Activated CD8-positive, alpha-beta T cell treated with anti-CD3 and anti-CD28 coated beads for 36 hours (primary cell): ENCODE measurements around the gene RBM45. TPM values are rescaled to one million over a fixed set of nuclear protein-coding genes. Genes with fewer than 3 reads are reported as not detected.

Source experiments
- ATAC-seq: fragments of 200-7000 bp; cut with Tn5 transposase; one replicate; pipeline ENCODE4 v1.10.0; 2021; ENCODE audit warnings: mild to moderate bottlenecking, moderate library complexity
- CTCF ChIA-PET: fragments of 350-600 bp; sonication (Branson Sonifier 250); formaldehyde crosslinking; loops from one replicate; lab custom pipeline; 2021; ENCODE audit warnings: antibody characterized with exemption; lab: Charles Lee
- POLR2A ChIA-PET: fragments of 350-600 bp; sonication (Branson Sonifier 250); formaldehyde crosslinking; loops from one replicate; lab custom pipeline; 2021; ENCODE audit warnings: antibody characterized with exemption; lab: Charles Lee
- DNase-seq: peaks from one replicate; pipeline ENCODE4 v3.0.0-alpha.2; 2020
- H3K27ac Mint-ChIP-seq: one replicate; pipeline ENCODE4 v1.8.0; 2021; ENCODE audit warnings: mild to moderate bottlenecking, mixed read lengths
- H3K27me3 Mint-ChIP-seq: one replicate; pipeline ENCODE4 v1.8.0; 2021; ENCODE audit warnings: mixed read lengths
- H3K36me3 Mint-ChIP-seq: one replicate; pipeline ENCODE4 v1.8.0; 2021; ENCODE audit warnings: low read depth, mixed read lengths
- H3K4me1 Mint-ChIP-seq: one replicate; pipeline ENCODE4 v1.8.0; 2021; ENCODE audit warnings: low read depth, mixed read lengths
- H3K4me3 Mint-ChIP-seq: one replicate; pipeline ENCODE4 v1.8.0; 2021; ENCODE audit warnings: mild to moderate bottlenecking, moderate library complexity, mixed read lengths
- H3K9me3 Mint-ChIP-seq: one replicate; pipeline ENCODE4 v1.8.0; 2021; ENCODE audit warnings: mixed read lengths
- CTCF ChIP-seq: fragments of 200-600 bp; IDR thresholded peaks from one replicate; pipeline ENCODE4 v1.8.0; 2022; ENCODE audit warnings: antibody characterized with exemption, mild to moderate bottlenecking
- intact Hi-C: fragments of 100-400 bp; cut with micrococcal nuclease; formaldehyde crosslinking; loops from one replicate; pipeline ENCODE4 v1.10.0; 2022
- total RNA-seq, 2 experiments: library from RNA; stranded (reverse); gene quantifications; one replicate each; pipeline ENCODE4 v1.2.3, GENCODE V29; 2021

Gene RBM45
- 10 to 100 TPM in 1 of 2 experiments, 1 to 10 TPM in 1; 9.0 to 10.6 TPM for total RNA-seq

GRCh38 chr2:178112202-178113152 is at the start of gene RBM45:
RBM45 (plus strand) TSS chr2:178112437; CDS start chr2:178112547, 110 bp downstream.
- POLR2A ChIA-PET = interaction anchor here (0.5 to 3.1 kb wide), 4 partner anchors 9 to 301 kb away, joined by 3 to 13 read pairs (median 5); no protein-coding TSS in a partner anchor
- ATAC-seq = peak; percentile 94
- H3K4me3 Mint-ChIP-seq = peak within 1 kb of the TSS; percentile 93

GRCh38 chr2:178066324-178066723 is 45.9 kb upstream of the RBM45 start:
- no peak for DNase-seq
- intact Hi-C loops = no loop called here
- ATAC-seq = no peak
- POLR2A ChIA-PET = no interaction called here
- Mint-ChIP-seq H3K27ac (no peak overlapping the region), H3K27me3 (peaks cover 17% of the 10 kb centered on the region), H3K4me3 (no peak overlapping the region), H3K4me1 (no peaks in the 10 kb centered on the region), H3K9me3 (no peaks in the 10 kb centered on the region), H3K36me3 (no peaks in the 10 kb centered on the region)
- no peak for TF ChIP-seq CTCF
- CTCF ChIA-PET = no interaction called here

More at GRCh38 chr2:178112202-178113152, at the start of gene RBM45:
- Mint-ChIP-seq H3K4me1 (peaks cover 29% of the 10 kb centered on the region), H3K27me3 (no peaks in the 10 kb centered on the region), H3K36me3 (peaks cover 4% of the 10 kb centered on the region), H3K27ac (peak within 1 kb of the TSS; percentile 77), H3K9me3 (no peaks in the 10 kb centered on the region)
- peak; percentile 92 for DNase-seq
- intact Hi-C loops = no loop called here
- CTCF ChIA-PET = interaction anchor here (0.5 to 3.5 kb wide), 46 partner anchors 9 to 588 kb away, joined by 3 to 34 read pairs (median 4); partner anchors contain the start of genes PJVK and PRKRA
- peak; percentile 96 for TF ChIP-seq CTCF

GRCh38 chr2:178066890-178067669 is 45.2 kb upstream of the RBM45 start:
- CTCF ChIA-PET = no interaction called here
- no peaks in the 10 kb centered on the region for H3K36me3 Mint-ChIP-seq
- peaks cover 22% of the 10 kb centered on the region for H3K27me3 Mint-ChIP-seq
- no peaks in the 10 kb centered on the region for H3K9me3 Mint-ChIP-seq
- no peak overlapping the region for H3K4me3 Mint-ChIP-seq
- DNase-seq (no peak), ATAC-seq (no peak)
- no peaks in the 10 kb centered on the region for H3K4me1 Mint-ChIP-seq
- TF ChIP-seq CTCF = no peak
- no peak overlapping the region for H3K27ac Mint-ChIP-seq
- POLR2A ChIA-PET = no interaction called here
- intact Hi-C loops = no loop called here

GRCh38 chr2:178068823-178069454 is 43.3 kb upstream of the RBM45 start:
- Mint-ChIP-seq H3K27ac (no peak overlapping the region), H3K9me3 (no peaks in the 10 kb centered on the region), H3K4me1 (no peaks in the 10 kb centered on the region), H3K27me3 (peaks cover 40% of the 10 kb centered on the region), H3K4me3 (no peak overlapping the region), H3K36me3 (no peaks in the 10 kb centered on the region)
- intact Hi-C loops = no loop called here
- POLR2A ChIA-PET = interaction anchor here (0.6 kb wide), 1 partner anchor 99 kb away, joined by 5 read pairs; no protein-coding TSS in a partner anchor
- ATAC-seq (no peak), DNase-seq (no peak)
- CTCF ChIA-PET = no interaction called here
- no peak for TF ChIP-seq CTCF
